ENCODE measurements around the gene MMUT.
"Not testable (repeated sequence)": the region's sequence is repeated elsewhere in the genome, so short reads cannot be mapped to it uniquely, and the experiment has no call there.

MMUT gene

DNA sequence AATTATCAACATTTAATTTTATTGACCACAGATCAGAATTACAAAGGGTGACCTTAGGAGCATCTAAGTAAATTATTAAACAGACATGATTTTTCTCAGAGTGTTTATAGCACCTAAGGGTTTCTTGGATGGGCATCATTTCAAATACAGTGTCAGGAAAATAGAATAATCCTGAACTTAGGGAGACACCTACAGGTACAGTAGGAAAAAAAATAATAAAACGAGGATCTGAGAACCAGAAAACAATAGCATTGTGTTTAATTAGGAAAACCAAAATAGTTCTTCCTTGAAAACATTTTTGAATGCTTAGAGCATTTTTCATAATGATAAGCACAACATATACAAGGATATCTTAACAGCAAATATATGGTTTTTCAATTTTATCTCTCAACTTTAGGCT lies 39.2 kb downstream of the MMUT start:
- no peak for DNase-seq (ENCODE audit: low read depth)

DNA sequence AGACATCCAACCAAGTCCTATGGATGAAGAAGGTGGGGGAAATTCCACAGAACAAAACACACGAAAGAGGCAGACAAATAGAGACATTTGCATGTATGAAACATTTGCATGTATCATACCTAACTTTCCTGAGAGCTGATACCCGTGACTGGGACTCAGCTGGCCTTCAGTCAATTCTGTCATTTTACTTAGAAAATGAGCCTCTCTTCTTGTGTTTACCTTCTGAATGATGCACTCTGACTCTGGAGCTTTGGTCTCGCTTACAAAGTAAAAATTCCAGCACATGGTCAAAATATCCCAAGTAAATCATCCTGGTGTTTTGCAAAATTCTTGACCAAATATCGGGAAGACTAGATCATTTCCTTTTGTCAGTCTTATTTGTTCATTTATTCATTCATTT lies 46.9 kb downstream of the MMUT start:
- DNase-seq (ENCODE audit: low read depth): no peak

DNA sequence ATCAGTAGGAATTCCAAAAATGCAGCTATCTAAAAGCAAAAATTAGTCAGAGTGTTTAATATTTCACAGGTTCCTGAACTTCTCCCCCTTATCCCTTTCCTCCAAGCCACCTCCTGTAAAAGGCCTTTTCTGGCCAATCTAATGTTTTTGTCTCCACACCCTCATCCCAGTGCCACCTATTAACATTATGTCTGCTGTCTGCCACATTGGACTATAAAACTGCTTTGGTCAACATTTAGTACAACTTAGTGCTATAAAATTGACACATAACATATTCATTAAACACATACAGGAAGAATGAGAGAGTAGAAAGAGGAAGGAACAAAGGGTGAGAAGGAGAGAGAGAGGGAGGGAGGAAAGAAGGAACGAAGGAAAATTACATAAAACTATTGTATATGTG lies 47.7 kb downstream of the MMUT start:
- DNase-seq (ENCODE audit: low read depth): no peak

DNA sequence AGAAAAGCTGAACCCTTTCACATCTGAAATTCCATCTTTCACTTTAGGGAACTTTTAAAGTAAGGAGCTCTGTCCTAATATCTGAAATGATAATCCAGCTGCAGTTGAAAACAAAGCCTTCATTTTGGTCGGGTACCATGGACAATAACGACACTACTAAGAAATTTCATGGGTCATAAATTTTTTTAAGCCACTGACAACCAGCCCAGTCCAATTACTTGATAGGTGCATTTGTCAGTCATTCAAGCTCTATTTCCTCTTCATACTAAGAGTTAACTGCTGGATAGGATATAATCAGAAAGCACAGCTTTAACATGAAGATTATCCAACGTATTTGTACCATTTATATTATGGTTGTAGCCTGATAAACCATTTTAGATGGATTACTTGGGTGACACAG lies 52.5 kb downstream of the MMUT start:
- DNase-seq (ENCODE audit: low read depth): no peak

DNA sequence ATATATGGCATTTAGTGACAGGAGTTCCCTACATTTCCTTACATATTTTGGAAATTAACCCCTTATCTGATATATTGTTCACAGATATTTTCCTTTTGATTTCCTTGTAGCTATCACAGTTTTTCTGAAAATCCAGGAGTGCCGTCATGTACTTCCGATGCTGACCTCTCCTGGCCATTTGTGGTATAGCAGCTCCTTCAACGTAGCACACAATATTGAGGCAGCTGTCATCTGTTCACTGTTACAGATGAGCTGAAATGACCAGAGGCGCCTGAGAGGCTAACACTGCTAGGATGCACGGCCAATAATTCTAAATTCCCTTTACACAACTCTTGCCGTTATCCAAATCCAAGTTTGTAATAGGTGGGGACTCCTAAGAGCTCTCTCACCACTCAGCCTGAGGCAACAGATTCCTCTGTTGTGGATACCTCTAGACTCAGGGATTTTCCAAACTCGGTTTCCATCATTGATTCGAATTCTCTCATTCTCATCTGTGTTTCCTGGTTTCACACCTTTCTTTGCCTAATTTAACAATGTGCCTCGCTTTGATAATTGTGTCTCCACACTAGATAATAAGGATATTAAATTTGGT lies 53.0 kb downstream of the MMUT start:
- DNase-seq (ENCODE audit: low read depth): peak; percentile 58

DNA sequence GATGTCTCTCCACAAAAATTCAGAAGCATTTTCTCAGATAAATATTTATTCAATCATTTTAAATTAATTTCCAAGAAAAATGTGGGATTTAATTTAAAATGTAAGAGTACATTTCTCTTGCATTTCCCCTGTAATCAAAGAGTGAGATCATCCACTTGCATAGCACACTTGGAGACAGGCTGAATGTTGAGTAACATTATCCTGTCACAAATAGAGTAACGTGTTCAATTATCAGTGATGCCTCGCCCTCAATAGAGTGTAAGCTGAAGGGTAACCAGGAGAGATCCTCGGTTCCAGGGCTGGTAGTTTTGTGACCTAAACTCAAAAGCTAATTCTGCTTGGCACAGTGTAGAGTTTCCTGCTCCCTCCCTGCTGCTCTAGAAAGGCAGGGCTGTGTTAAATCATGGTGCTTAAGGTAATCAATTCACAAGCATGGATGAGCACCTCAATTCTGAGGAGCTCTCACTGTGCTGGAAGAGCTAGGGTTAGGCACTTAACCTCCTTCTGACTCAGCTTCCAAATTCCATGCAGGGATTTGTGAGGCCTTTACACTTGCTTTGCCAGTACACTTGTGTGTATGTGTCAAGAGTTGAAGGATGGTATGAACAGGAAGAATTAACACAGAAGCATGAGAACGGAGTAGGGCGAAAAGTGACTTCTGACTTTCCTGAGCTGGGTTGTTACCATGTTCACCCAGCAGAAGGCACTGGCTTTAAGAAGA lies 56.6 kb downstream of the MMUT start:
- DNase-seq (ENCODE audit: low read depth): no peak

DNA sequence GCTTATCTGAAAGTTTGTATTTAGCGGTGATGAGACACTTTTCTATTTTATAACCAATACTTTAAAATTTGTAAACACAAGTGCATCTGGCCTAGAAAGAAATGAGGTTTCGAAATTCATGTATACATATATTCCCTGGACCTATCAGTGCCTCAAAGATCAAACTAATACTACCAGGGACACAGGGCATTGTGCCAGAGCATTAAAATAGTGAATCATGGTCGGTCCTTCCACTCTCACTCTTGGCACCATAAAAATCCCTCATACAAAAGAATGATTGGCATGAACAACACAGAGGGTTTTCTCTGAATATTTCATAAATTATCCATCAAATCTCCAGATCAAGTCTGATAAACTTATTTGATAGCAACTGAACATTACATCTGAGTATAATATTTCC lies 62.0 kb downstream of the MMUT start:
- no peak for DNase-seq (ENCODE audit: low read depth)

DNA sequence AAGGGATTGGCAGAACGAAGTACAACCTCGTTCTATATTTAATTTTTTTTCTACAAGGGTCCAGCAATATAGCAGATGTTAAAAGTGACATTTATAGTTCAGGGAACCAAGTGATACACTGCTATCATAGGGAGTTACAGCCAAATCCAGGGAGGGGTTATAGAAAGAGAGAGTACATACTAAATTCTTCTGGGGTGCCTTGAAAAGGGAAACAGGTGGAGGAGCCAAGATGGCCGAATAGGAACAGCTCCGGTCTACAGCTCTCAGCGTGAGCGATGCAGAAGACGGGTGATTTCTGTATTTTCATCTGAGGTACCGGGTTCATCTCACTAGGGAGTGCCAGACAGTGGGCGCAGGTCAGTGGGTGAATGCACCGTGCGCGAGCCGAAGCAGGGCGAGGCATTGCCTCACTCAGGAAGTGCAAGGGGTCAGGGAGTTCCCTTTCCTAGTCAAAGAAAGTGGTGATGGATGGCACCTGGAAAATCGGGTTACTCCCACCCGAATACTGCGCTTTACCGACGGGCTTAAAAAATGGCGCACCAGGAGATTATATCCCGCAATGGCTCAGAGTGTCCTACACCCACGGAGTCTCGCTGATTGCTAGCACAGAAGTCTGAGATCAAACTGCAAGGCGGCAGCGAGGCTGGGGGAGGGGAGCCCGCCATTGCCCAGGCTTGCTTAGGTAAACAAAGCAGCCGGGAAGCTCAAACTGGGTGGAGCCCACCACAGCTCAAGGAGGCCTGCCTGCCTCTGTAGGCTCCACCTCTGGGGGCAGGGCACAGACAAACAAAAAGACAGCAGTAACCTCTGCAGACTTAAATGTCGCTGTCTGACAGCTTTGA lies 76.2 kb downstream of the MMUT start:
- not testable (repeated sequence) for DNase-seq (ENCODE audit: low read depth)

DNA sequence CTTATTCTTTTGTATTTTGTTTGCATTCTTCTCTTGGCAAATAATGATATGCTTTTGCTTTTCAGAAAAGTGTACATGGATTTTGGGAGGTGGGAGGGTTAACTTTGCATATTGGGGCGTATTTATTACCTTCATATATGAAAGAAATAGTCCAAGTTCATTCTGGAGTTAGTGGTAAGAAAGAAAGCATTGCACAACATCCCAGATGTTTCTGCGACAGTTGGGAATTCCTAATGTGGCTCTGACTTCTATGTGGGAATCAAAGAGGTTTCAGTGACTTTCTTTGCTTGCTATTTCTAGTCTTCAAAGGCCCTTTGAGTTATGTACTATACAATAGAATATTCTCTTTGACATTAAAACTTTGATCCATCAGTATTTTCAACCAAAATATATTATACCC lies 78.1 kb downstream of the MMUT start:
- DNase-seq (ENCODE audit: low read depth): no peak

Data from fibroblast of the conjunctiva (primary cell).